IPS-NIHi7 (cell line): ENCODE data around the gene RFNG.
A peak's percentile ranks its signal among the peaks of the same experiment; 100 is the strongest.

Experiments
- DNase-seq: peaks from one replicate; pipeline ENCODE4 v3.0.0; 2012; ENCODE audit warnings: mixed read lengths; ENCODE audit errors: extremely low spot score

Gene RFNG

DNA sequence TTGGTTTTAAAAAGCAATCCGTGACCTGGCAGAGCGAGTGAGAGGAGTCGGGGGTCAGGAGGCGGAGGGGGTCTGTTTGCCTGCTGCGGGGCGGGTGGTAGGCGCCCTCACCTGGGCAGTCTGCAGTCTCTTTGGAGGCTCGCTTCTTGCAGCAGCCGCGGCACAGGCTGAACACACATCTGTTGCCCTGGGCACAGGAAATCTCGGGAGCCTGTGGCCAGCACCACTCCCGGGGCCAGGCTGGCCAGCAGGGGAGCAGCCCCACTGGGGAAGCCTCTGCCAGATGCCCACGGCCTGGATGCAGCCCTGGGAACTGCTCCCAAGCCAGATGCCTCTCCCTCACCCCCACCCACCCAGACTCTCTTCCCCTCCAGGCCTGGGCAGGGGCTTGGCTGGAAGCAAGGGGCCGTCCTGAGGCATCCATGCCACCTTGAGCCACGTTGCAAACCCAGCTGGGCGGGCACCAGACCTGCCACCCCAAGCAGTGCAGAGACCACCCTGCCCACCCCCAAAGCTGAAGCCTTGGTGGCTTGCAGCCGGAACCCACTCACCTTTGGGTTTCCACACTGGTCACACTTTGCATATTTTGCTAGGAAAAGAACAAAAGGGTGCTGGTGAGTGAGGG, 6.7 kb upstream of the RFNG start:
- no peak for DNase-seq

GRCh38 chr17:82056729-82057621, 5.4 kb upstream of the RFNG start:
- DNase-seq: no peak

GRCh38 chr17:82055965-82056728, 4.5 kb upstream of the RFNG start:
- no peak for DNase-seq

GRCh38 chr17:82055023-82055964, 3.7 kb upstream of the RFNG start:
- DNase-seq: no peak

- DNase-seq: no peak
These were observed 2.9 kb upstream of the RFNG start for GRCh38 chr17:82054351-82055022.

GRCh38 chr17:82053556-82054263, 2.1 kb upstream of the RFNG start:
- DNase-seq: no peak

DNA sequence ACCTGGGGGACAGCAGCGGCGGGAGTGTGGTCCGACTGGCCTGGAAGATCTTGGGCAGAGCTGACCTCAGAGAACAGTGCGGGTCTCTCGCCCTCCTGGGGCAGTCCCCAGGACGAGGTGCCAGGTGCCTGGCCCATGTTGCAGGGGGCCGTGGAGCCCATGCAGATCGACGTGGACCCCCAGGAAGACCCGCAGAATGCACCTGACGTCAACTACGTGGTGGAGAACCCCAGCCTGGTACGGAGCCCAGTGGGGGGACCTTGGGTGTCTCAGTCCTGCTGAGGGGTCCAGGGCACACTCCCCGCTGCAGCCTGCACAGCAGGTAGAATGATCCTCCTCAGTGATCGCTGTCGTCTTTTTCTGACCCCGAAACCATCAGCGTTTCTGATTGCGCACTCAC, 1.5 kb upstream of the RFNG start:
- DNase-seq: no peak

DNA sequence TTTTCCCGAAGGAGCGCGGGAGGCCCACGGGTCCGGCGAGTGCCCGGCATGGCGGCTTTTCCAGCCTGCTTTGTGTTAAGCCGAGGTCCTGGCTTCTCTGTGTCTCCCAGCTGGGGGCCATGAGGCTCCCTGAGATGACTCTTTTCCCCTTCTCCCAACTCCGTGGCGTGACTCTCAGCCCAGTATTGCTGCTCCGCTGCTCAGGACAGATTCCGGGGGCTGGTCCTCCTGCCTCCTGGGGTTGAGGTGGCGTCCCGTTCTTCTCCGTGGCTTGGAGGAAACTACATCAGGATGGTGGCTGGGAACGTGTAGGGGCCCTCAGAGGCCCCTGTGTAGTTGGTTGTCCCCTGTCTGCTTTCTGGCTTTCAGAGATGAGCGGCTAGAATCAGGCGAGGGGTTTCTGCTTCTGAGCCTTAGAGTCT, 1.0 kb upstream of the RFNG start:
- DNase-seq: no peak

GRCh38 chr17:82050761-82051641, 610 bp downstream of the RFNG start:
- DNase-seq: peak; percentile 55

GRCh38 chr17:82050152-82050760, 1.4 kb downstream of the RFNG start:
- DNase-seq: no peak

- DNase-seq: no peak
These were observed 2.1 kb downstream of the RFNG start for GRCh38 chr17:82049521-82049971.

GRCh38 chr17:82049106-82049505, 2.5 kb downstream of the RFNG start:
- DNase-seq: no peak

DNA sequence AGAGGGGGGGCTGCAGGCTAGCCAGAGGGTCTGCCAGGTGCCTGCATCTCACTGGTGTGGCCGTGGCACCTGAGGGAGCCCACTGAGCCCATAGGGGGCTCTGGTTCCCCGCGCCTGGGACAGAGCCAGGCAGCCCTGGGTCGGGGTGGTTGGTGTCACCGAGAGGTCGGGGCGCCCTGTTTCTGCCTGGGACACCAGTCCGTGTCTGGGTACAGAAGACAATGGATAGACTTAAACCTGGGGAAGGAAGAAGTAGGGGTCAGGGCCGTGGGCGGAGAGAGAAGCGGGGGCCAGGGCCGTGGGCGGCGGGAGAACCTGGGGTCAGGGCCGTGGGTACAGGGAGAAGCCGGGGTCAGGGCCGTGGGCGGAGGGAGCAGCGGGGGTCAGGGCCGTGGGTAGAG, 3.0 kb downstream of the RFNG start:
- DNase-seq: no peak

- no peak for DNase-seq
These were observed 3.6 kb downstream of the RFNG start for GRCh38 chr17:82047914-82048570.

GRCh38 chr17:82047379-82047778, 4.2 kb downstream of the RFNG start:
- no peak for DNase-seq

GRCh38 chr17:82046903-82047302, 4.7 kb downstream of the RFNG start:
- DNase-seq: no peak

GRCh38 chr17:82045936-82046484, 5.6 kb downstream of the RFNG start:
- DNase-seq: no peak

DNA sequence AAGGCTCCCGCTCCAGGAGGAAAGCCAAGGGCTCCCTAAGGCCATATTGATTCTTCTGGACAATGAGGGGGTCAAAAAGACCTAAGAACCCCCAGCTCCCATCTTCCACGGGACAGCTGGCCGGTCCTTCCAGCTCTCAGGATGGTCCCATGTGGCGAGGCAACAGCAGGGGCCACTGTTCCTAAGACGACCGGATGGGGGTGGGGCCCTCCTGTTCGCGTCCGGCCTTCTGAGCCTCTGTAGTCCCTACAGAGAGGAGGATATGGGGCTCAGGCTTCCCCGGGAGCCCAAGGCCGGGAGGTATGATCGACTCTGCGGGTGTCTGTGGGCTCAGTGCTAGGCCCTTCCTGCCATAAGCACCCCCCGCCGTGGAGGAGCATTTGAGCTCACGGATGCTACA, 8.1 kb downstream of the RFNG start:
- no peak for DNase-seq
